Tongue (tissue), 2 donors: ENCODE data around the gene AKIRIN2. TPM values are rescaled to one million over a fixed set of nuclear protein-coding genes. Genes with fewer than 3 reads are reported as not detected.
A peak's percentile ranks its signal among the peaks of the same experiment; 100 is the strongest.
"Not testable (repeated sequence)": the region's sequence is repeated elsewhere in the genome, so short reads cannot be mapped to it uniquely, and the experiment has no call there.

Experiments
- DNase-seq: peaks from one replicate; pipeline ENCODE4 v3.0.0-alpha.2; 2015
- total RNA-seq: library from RNA; depleted of rRNA; stranded (reverse); fragments of >200 nt; gene quantifications from one replicate; pipeline ENCODE4 v1.2.3, GENCODE V29; 2014

The AKIRIN2 gene
- total RNA-seq, 1 donor from 2014 or later: 26.4 TPM

DNA sequence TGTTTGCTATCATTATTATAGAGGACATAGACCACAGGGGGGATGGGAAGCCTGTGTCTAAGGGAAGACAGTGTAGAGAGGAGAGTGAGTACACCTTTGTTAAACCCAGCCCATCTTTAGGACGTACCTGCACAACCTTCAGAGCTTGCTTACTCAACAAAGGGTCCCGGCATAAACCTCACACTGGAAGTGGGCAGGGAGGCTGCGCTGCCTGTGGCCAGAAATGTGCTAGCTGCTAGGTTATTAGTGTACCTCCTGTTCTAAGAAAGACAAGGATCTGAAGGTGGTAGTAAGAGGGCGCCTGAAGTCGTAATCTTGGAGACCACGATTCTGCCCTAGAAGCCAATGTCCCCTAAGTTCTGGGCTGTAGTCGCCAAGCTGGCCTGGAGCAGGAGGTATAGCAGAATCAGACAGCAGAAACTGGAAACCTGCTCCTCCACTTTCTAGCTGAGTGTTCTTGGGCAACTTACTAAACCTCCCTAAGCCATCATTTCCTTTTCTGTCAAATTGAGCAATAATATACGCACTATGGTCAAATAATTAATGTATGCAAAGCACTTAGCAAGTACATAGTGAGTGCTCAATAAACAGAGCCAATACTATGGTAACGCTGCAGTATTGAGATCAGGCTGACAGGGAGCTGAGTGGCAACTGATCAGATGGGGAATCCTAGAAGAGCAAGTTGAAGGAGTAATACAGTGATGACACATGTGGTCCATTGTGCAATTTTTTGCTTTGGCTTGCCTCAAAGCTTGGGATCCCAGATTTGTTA lies 16.8 kb upstream of the AKIRIN2 start:
- no peak for DNase-seq

DNA sequence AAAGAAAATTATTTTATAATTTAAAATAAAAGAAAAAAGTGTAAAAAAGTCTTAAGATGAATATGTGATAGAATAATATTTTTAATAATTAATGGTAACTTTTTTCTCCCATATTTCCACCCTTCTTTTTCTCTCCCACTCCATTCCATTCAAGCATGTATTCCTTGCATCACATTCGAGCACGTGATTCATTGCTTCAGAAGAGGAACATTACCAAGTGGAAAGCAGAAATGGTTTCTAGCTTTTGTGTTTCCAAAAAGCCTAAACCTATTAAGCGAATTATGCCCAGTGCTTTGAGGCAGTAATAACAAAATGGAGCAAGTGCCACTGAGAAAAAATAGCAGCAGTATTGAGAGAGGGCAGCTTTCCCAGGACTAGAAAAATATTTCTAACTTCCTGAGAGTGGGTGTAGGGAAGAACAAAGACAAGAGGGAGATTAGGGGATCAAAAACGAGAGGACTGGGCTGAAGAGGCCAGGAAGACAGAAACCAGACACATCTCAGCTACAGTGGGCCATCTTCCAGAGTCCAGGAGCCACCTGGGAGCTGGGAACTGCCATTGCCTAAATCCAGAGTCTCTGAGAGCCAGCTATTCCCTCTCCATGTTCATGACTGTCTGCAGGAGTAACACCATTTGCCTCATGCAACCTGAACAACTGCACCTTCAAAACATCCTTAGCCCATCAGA lies 15.0 kb upstream of the AKIRIN2 start:
- DNase-seq: no peak

DNA sequence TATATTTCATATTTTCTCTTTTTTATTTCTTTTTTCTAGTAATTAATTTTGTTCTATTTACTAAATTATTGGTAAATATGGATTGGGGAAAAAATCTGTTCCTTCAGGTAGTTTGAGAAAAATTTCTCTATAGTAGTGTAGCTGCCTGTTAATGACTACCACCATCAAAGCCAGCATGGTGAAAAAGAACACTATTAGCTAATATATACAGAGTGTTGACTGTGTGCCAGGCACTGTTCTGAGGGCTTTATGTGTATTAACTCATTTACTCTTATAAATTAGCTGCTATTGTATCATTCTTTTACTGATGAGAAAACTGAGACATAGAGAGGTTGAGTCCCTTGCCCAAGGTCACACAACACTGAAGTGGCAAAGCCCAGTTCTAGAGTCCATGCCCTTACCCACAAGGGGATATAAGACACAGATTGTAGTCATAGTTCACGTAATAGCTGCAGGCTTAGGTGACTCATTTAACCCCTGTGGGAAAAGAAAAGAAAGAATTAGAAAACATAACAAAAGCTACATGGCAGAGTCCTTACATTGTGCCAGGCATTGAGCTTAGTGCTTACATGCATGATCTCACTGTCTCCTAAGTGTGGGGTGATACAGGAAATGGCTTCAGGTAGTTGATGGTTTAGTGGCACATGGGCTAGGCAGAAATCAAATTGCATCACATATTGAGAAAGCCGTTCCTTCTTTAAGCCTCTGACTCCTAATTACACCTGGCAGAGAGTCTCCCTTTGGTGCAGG lies 12.2 kb upstream of the AKIRIN2 start:
- no peak for DNase-seq

DNA sequence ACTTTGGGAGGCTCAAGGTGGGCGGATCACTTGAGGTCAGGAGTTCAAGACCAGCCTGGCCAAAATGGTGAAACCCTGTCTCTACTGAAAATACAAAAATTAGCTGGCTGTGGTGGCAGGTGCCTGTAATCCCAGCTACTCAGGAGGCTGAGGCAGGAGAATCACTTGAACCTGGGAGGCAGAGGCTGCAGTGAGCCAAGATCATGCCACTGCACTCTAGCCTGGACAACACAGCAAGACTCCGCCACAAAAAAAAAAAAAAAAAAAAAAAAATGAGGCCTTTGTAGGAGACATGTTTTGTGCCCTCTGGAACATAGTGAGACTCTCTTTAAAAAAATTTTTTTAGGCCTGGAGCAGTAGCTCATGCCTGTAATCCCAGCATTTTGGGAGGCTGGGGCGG lies 10.7 kb upstream of the AKIRIN2 start:
- DNase-seq: not testable (repeated sequence)

DNA sequence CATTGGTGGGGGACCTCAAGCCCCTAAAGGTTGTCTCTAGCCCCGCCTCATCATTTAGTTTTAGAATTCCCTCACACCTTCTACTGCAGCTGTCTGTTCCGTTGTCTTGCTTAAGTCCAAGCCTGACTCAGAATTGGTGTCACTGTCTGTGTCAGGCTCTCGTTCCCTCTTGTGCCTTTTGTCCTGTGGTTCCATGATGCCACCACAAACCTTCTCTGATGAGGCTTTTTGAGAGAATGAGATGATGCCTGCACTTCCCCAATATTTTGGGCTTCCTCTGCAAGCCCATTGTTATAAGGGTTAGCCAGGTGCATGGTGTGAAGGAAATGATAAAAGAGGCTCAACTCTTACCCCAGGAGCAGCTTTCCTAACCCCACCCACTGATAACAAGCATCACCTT lies 8.1 kb upstream of the AKIRIN2 start:
- no peak for DNase-seq

DNA sequence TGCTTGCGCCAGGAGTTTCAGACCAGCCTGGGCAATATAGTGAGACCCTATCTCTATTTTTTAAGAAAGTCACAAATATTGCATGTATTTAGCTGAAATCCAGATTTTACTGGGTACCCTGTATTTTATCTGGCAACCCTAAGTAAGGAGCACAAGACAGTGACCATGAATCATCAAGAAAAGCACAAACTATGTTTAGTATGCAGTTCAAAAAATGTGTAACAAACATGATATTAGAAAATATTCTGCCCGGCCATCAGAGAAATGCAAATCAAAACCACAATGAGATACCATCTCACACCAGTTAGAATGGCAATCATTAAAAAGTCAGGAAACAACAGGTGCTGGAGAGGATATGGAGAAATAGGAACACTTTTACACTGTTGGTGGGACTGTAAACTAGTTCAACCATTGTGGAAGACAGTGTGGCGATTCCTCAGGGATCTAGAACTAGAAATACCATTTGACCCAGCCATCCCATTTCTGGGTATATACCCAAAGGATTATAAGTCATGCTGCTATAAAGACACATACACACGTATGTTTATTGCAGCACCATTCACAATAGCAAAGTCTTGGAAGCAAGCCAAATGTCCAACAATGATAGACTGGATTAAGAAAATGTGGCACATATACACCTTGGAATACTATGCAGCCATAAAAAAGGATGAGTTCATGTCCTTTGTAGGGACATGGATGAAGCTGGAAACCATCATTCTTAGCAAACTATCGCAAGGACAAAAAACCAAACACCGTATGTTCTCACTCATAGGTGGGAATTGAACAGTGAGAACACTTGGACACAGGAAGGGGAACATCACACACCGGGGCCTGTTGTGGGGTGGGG lies 6.8 kb upstream of the AKIRIN2 start:
- not testable (repeated sequence) for DNase-seq

DNA sequence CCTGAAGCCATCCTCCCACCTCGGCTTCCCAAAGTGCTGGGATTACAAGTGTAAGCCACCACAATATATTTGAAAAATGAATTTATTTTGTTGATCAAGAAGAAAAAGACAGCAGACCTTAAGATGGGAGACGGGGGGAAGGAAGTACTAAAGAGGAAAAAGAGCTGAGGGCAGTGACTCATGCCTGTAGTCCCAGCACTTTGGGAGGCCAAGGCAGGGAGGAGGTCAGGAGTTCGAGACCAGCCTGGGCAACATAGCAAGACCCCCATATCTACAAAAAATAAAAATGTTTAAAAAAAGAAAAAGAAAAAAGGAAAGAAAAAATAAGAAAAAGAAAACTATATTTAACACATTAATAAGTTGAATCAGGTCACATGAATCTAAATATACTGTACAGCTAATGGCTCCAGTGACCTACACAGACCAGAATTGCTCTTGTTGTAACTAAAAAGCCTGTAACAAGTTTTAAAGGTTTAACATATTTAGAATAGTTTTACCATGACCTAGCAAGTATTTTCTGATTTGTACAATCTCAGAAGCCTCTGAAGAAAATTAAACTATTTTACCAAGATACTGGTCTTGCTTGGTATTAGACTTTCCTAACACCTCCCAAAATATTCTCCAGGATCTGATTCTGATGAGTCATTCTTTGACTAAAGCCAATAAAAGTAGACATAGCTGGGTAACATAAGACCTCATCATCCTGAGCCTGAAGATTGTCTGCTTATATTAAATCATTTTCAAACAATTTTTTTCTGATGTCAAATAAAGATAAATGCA lies 4.3 kb upstream of the AKIRIN2 start:
- DNase-seq: no peak

DNA sequence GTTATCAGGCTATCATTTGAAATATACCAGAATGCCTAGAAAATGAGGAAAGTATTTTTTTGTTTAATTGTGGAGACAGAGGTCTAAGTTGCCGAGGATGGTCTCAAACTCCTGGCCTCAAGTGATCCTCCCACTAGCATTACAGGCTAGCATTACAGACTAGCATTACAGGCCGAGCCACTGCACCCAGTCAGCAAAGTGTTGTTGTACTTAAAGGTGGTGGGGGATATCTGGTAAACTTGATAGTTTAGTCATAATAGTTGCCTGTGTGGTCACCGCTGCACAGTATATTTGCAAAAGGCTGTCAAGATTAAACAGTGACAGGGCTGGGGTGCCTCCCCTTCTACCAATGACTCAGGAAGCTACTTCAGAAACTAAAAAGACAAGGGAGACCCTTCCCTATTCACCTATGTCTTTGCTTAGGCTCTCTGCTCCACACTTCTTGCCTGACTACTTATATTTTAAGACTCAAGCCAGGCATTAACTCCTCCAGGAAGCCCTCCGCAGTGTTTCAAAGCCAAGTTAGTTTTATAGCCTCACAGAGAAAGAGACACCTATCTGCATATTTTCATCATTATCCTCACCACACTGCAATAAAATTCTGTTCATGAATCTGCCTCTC lies 3.1 kb upstream of the AKIRIN2 start:
- no peak for DNase-seq

DNA sequence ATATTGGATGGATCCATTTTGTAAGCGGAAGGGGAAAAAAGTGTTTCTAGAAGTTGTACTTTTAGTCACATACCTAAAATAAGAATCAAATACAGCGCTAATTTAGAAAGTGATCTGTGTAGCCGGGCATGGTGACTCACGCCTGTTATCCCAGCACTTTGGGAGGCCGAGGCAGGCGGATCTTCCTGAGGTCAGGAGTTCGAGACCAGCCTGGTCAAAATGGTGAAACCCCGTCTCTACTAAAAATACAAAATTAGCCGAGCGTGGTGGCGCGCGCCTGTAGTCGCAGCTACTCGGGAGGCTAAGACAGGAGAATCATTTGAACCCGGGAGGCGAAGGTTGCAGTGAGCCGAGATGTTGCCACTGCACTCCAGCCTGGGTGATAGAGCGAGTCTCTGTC lies 1.0 kb upstream of the AKIRIN2 start:
- not testable (repeated sequence) for DNase-seq

DNA sequence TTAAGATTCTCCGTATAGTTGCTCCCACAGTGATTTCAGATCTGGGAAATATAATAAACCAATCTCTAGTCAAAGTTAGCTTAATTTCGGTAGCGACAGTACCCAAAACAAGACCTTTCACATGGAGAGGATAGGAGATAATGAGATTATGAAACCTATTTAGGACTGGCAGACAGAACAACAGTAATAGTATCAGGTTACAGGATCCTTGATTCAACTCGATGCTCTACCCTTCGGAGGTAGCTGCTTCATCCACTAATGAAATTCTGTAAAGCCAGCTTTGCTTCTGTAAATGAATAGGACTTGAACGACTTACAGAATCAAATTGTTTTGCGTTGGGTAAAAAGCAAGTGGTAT lies 534 bp upstream of the AKIRIN2 start:
- no peak for DNase-seq

DNA sequence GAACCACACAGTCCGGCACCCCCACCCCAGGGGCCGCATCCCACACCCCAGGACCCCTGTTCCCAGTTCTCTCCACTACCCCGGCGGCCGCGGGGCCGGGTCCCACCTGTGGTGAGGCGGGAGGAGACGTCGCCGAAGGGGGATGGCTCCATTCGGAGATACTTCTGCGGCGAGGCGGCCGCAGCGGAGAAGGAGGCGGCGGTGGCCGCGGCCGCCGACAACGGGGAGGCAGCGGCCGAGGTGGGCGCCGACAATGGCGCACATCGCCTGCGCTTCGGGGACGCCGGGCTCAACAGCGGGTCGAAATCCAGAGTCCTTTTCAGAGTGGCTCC lies 723 bp downstream of the AKIRIN2 start:
- DNase-seq: no peak

DNA sequence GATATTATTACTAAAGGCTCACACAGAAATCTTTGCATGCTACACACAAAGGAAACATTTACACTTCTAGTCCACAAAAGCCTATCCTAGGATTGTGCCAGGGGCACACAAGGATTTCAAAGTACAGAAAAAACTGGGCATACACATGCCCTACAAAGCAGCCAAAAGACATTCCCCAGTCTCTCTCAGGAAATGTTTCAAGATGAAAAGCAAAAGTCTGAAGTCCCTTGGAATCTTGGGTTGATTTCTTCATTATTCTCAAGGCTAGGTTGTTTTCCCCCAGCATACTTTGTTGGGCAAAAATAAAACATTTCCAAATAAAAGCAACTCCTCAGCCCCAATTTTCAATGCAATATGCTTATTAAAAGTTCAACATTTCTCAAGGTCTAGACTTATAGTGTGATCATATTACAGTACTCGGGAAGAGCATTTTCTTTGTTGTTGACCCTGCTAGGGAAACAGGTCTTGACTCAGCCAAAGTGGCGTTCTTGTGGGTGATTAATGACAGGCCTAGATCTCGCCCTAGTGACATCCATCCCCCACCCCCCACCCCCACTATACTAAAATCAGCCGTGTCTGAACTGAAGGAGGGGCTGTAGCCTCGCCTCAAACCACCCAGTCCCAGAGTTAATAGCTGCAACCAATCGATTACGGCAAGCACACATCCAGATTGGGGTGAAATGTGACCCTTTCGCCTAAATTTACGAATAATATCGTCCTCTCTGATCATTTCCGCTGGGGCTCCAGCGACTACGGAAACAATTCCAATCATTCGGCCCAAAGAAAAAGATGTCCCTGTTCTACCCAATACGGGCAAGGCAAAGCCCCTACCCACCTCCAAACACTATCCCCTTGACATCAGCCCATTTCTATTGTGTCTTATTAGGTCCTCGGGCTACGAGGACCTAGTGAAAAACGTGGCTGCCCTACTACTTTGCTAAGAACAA lies 1.4 kb downstream of the AKIRIN2 start:
- DNase-seq: peak; percentile 86

DNA sequence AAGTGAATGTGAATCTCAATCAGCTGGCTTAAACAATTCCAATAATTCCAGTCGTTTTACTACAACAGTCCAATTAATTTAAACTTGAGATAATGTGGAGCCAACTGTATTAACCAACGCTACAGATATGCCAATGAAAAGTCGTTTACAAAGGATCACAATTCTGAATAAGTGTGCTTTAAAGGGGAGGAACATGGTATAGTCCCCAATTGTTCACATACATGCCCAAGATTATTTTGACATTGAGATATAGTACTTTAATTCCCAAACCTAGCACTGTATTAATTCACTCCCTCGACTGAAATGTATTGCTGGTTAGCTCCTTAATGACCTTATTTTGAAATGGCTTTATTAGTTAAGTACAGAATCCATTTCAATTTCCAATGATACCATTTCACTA lies 2.5 kb downstream of the AKIRIN2 start:
- DNase-seq: peak; percentile 7

DNA sequence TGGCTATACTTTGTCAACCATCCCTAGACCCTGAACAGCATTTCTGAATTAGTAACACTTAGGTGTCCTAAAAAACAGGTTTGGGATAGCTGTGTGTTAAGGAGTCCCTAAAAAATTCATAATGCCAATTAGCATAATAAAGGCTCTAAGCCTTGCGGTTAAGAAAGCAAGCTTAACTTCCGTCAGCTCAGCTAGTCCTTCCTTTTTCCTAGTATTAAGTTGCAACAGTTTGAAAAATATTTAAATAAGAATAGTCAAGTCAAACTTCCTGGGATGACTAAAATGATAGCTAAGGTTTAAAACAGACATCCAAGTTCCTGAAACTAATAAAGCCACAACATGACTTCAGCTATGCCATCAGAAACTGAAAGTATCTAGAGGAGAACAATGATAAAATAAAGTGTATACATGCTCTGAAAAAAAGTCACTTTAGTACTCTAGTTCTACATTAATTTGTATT lies 3.5 kb downstream of the AKIRIN2 start:
- DNase-seq: no peak

DNA sequence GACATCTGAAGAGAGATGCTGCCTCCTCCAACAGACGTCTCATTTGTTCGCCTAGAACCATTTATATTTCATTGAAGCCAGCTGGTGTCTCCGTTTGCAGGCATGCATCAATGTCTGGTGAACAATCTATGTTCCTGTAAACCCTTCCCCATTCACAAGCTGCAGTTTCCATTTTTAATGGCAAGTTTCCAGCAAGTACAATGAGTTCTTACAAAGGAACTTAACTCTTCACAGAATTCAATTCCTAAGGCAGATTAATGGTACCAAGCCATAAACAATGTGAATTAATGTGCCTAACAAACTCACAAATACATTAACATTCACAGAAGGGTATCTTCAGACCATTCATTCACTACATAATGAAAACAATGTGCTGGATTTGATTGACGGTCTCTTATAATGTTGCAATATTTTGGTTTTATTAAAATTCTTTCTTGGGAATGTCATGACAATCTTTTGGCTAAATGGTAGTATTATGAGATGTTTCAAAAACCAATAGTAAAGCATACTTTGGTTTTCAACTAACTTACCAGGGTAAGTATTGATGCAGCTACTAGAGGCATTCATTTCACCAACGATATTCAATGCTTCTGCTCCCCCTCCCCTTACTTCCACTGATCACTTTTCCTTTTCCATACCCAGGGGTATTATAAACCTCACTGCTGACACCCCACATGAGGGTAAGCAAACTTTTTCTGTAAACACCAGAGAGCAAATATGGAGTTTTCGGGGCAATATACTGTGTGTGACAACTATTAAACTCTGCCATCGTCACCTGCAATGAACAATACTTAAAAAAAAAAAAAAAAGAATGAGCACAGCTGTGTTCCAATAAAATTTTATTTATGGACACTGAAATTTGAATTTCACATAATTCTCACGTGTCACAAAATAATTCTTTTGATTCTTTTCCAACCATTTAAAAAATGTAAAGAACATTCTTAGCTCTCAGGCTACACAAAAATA lies 4.2 kb downstream of the AKIRIN2 start:
- peak; percentile 87 for DNase-seq

DNA sequence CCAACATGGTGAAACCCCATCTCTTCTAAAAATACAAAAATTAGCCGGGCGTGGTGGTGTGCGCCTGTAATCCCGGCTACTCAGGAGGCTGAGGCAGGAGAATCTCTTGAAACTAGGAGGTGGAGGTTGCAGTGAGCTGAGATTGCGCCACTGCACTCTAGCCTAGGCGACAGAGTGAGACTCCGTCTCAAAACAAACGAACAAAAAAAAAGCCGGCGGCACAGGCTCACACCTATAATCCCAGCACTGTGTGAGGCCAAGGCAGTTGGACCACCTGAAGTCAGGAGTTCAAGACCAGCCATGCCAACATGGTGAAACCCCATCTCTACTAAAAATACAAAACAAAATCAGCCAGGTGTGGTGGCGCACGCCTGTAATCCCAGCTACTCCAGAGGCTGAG lies 5.2 kb downstream of the AKIRIN2 start:
- not testable (repeated sequence) for DNase-seq

DNA sequence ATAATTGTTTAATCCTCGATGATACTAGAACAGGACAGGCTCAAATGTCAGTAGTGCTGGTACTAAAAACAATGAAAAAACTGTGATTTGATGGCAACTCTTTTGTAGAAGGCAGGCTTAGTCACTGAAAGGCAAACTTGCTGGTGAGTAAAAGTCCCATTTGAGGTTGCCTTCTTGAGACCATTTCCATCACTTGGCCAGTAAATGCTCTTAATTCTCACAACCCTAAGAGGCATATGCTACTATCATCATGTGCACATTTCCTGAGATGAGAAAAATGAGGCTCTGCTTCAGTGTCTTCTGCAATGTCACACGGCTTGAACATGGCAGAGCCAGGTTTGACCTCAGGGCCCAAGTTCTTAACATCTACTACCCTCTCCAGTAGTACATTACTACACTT lies 9.9 kb downstream of the AKIRIN2 start:
- DNase-seq: no peak

DNA sequence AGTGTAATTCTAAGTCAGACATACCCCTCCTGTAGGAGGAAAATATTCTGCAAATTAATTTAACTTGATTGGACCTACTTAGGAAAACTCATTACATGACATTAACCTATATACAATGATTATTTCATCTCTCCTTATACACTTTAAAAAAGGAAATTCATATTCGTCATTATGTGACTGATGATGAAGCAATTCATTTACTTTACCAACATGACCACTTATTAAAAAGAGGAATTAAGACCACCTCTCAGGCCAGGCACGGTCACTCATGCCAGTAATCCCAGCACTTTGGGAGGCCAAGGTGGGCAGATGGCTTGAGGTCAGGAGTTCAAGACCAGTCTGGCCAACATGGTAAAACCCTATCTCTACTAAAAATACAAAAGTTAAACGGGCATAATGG lies 11.6 kb downstream of the AKIRIN2 start:
- DNase-seq: no peak

DNA sequence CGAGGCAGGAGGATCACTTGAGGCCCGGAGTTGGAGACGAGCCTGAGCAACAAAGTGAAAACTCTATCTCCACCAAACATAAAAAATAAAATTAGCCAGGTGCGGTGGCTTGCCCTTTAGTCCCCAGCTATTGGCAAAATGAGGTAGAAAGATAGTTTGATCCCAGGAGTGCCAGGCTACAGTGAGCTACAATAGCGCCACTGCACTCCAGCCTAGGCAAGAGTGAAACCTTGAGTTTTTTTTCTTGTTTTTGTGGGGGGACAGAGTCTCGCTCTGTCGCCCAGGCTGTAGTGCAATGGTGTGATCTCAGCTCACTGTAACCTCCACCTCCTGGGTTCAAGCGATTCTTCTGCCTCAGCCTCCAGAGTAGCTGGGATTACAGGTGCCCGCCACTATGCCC lies 14.1 kb downstream of the AKIRIN2 start:
- DNase-seq: not testable (repeated sequence)
